GM19372 (cell line): ENCODE data around the gene MEGF9.
"Not testable (repeated sequence)": the region's sequence is repeated elsewhere in the genome, so short reads cannot be mapped to it uniquely, and the experiment has no call there.

Source experiments
- ATAC-seq: cut with Tn5 transposase; IDR thresholded peaks from one replicate; pipeline ENCODE4 v1.9.1; 2021; ENCODE audit warnings: mild to moderate bottlenecking, low read depth, moderate library complexity; ENCODE audit not compliant: unreplicated experiment

Gene MEGF9

DNA sequence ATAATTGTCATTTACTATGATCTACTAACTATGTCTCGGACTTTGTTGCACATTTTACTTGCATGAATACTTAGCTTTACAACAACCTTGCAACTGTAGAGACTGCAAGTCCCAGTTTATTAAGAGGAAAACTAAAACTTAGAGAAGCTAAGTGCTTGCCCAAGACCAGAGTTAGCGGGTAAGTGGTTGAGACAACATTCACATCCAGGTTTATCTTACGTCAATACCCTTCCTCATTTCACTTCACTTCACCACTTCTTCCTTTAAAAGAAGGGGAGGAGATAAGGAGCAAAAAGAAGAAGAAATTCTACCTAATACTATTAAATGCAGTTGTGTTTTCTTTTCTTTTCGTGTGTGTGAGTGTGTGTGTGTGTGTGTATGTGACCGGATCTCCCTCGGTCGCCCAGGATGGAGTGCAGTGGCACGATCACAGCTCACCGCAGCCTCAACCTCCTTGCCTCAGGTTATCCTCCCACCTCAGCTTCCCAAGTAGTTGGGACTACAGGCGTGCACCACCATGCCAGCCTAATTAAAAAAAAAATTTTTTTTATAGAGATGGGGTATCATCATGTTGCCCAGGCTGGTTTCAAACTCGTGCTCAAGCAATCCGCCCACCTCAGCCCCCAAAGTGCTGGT is 37.4 kb downstream of the MEGF9 start:
- ATAC-seq: no peak

DNA sequence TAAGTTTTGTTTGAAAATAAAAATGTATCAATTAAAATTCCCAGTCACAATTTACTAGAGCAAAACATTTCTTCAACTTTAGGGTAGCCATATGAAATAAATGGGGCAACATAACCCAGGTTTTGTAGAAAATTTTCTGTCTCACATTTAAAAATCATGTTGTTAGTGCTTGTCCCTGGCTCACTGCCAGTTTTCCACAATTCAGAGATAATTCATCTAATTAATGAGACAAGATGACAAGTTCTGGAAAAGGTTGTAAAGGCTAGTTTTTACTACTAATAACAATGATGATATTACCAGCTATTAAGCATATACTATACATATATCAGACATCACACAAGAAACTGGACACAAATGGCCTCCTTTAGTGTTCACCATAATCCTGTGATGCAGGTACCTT is 45.9 kb downstream of the MEGF9 start:
- no peak for ATAC-seq

DNA sequence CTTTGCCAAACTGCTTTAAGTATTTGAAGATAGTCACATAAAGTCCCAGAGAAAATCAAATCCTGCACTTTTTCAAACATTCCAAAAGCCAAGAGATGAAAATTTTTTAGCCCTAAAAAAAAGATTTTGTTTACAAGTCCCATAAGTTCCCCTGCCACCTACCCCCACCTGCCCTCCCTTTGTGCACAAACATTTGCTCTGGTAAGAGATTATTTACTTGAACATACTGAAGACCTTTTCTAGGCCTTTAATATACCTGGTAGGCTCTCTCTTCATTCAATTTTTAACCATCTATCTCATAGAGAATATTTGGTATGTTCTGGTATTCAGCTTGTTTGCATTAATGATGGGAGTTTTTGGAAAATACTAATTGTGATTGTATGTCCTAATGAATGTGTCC is 50.3 kb downstream of the MEGF9 start:
- no peak for ATAC-seq

GRCh38 chr9:120663380-120663779 is 50.9 kb downstream of the MEGF9 start:
- no peak for ATAC-seq

GRCh38 chr9:120662513-120662912 is 51.8 kb downstream of the MEGF9 start:
- no peak for ATAC-seq

GRCh38 chr9:120659676-120660075 is 54.6 kb downstream of the MEGF9 start:
- ATAC-seq: no peak

GRCh38 chr9:120659209-120659608 is 55.1 kb downstream of the MEGF9 start:
- ATAC-seq: no peak

GRCh38 chr9:120655005-120655622 is 59.2 kb downstream of the MEGF9 start:
- no peak for ATAC-seq

- ATAC-seq: no peak
Observed at GRCh38 chr9:120654272-120654671, 60.0 kb downstream of the MEGF9 start.

GRCh38 chr9:120653762-120654161 is 60.5 kb downstream of the MEGF9 start:
- ATAC-seq: no peak

GRCh38 chr9:120652934-120653333 is 61.3 kb downstream of the MEGF9 start:
- no peak for ATAC-seq

DNA sequence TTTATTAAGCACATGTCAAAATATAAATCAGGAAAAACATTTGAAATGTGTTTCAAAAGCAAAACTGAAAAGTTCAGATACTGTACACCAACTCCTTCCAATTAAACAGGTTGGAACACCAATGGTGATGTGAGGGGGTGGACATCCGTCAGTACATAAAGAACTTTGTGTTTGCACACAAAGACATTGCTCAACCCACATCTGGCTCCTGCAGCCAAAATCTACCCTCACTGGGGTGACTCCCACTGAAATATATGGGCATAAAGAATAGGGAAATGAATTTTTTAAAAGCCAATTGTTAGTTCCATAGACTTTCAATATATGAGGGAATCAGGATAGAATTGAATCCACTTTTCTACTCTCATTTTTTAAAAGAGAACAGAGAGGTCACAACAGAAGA is 63.9 kb downstream of the MEGF9 start:
- ATAC-seq: no peak

GRCh38 chr9:120648581-120649197 is 65.6 kb downstream of the MEGF9 start:
- ATAC-seq: no peak

GRCh38 chr9:120646948-120647347 is 67.3 kb downstream of the MEGF9 start:
- no peak for ATAC-seq

DNA sequence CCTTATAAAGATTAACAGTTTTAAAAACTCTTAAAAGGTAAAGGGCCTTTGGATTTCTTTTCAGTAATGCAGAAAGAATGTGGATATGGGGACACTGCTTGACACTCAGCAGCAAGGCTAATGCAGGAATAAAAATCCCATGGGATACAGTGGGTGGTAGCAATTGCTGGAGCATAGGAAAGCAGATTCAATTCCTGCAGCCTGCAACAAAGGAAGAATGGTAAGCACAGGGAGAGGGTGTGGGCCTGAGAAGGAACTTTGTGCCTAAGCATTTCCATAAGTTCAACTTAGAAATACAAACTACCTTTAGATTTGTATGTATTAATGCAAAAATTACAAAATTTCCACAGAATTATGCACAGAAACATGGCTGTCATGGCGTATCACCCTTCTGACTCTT is 68.5 kb downstream of the MEGF9 start:
- ATAC-seq: no peak

DNA sequence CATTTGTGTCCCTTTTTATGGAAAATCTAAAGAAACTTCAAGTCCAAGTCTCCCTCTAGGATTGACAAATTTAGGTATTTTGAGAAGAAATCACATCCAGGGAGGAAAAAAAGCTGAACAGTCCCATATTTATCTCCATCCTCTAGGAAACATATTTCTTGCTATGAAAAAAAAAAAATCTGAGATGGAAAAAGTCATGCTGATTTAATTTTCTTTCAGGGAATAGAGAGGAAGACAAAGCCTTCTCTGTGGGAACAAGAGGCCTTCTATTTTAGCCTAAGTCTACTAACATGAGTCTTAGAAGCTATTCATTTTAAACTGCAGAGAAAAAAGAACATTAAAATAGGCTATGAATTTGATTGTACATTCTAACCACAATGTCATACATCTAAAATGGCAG is 71.2 kb downstream of the MEGF9 start:
- no peak for ATAC-seq

- ATAC-seq: no peak
Observed at GRCh38 chr9:120642129-120642770, 72.0 kb downstream of the MEGF9 start.

- ATAC-seq: not testable (repeated sequence)
Observed at GRCh38 chr9:120640874-120641273, 73.4 kb downstream of the MEGF9 start.

GRCh38 chr9:120640380-120640779 is 73.9 kb downstream of the MEGF9 start:
- ATAC-seq: no peak

- no peak for ATAC-seq
Observed at GRCh38 chr9:120637919-120638318, 76.4 kb downstream of the MEGF9 start.

GRCh38 chr9:120636194-120636957 is 77.9 kb downstream of the MEGF9 start:
- ATAC-seq: no peak
